ENCODE measurements around the gene P2RY14.

P2RY14 gene

GRCh38 chr3:151320131-151320530, 41.8 kb upstream of the P2RY14 start:
- H4K8ac ChIP-seq (ENCODE audit: low read length) = no peak overlapping the region
- no peak overlapping the region for H3K23ac ChIP-seq (ENCODE audit: low read length in 2 of 2)
- no peak overlapping the region for H2BK15ac ChIP-seq (ENCODE audit: low read depth, poor library complexity, severe bottlenecking)
- no peak overlapping the region for H2AK5ac ChIP-seq (ENCODE audit: low read length, severe bottlenecking)
- no peak overlapping the region for H3K27ac ChIP-seq (ENCODE audit: low read length, poor library complexity, severe bottlenecking)
- H3K4me3 ChIP-seq (ENCODE audit: insufficient read depth in 1 of 2, low read depth in 1 of 2, low read length in 2 of 2) = no peak overlapping the region
- no peak overlapping the region for H2BK5ac ChIP-seq (ENCODE audit: low read depth, low read length, poor library complexity, severe bottlenecking)
- no peak overlapping the region for H2BK120ac ChIP-seq (ENCODE audit: low read depth, low read length)
- H3K4me1 ChIP-seq (ENCODE audit: control insufficient read depth, insufficient read depth, low read depth, low read length) = no peaks in the 10 kb centered on the region
- 100% methylated on average over 2 of the region's 2 CpGs for WGBS
- no peak overlapping the region for H3K18ac ChIP-seq (ENCODE audit: low read depth in 1 of 2, low read length in 2 of 2)
- no peak overlapping the region for H3K14ac ChIP-seq (ENCODE audit: low read length in 2 of 2)
- no peak overlapping the region for H3K9ac ChIP-seq (ENCODE audit: low read length)
- H4K91ac ChIP-seq (ENCODE audit: low read length) = no peak overlapping the region
- no peaks in the 10 kb centered on the region for H3K27me3 ChIP-seq (ENCODE audit: control insufficient read depth in 1 of 2, insufficient read depth in 1 of 2, low read length in 2 of 2)
- no peaks in the 10 kb centered on the region for H3K79me1 ChIP-seq (replicated peaks; ENCODE audit: low read length, poor library complexity, severe bottlenecking)
- no peak overlapping the region for H2BK12ac ChIP-seq (ENCODE audit: low read length in 2 of 2)
- no peaks in the 10 kb centered on the region for H3K9me3 ChIP-seq (ENCODE audit: control insufficient read depth, low read length)
- H3K36me3 ChIP-seq (ENCODE audit: control insufficient read depth in 1 of 2, insufficient read depth in 2 of 2, low read depth in 1 of 2, low read length in 2 of 2) = no peaks in the 10 kb centered on the region
- H3K4ac ChIP-seq (ENCODE audit: low read depth in 1 of 2, low read length in 2 of 2) = no peak overlapping the region
- no peak overlapping the region for H3K4me2 ChIP-seq (ENCODE audit: low read length, poor library complexity, severe bottlenecking)
- DNase-seq = no peak
- no peak overlapping the region for H2AFZ ChIP-seq (ENCODE audit: low read depth, low read length)

- no peak overlapping the region for H2AFZ ChIP-seq (ENCODE audit: low read depth, low read length)
- H3K14ac ChIP-seq (ENCODE audit: low read length in 2 of 2) = no peak overlapping the region
- H4K8ac ChIP-seq (ENCODE audit: low read length) = no peak overlapping the region
- no peak overlapping the region for H2BK120ac ChIP-seq (ENCODE audit: low read depth, low read length)
- H2BK12ac ChIP-seq (ENCODE audit: low read length in 2 of 2) = no peak overlapping the region
- no peak overlapping the region for H3K4me3 ChIP-seq (ENCODE audit: insufficient read depth in 1 of 2, low read depth in 1 of 2, low read length in 2 of 2)
- no peak for DNase-seq
- H3K23ac ChIP-seq (ENCODE audit: low read length in 2 of 2) = no peak overlapping the region
- no peaks in the 10 kb centered on the region for H3K27me3 ChIP-seq (ENCODE audit: control insufficient read depth in 1 of 2, insufficient read depth in 1 of 2, low read length in 2 of 2)
- no peak overlapping the region for H3K18ac ChIP-seq (ENCODE audit: low read depth in 1 of 2, low read length in 2 of 2)
- no peak overlapping the region for H3K9ac ChIP-seq (ENCODE audit: low read length)
- no peak overlapping the region for H4K91ac ChIP-seq (ENCODE audit: low read length)
- no peaks in the 10 kb centered on the region for H3K4me1 ChIP-seq (ENCODE audit: control insufficient read depth, insufficient read depth, low read depth, low read length)
- H3K79me1 ChIP-seq (replicated peaks; ENCODE audit: low read length, poor library complexity, severe bottlenecking) = no peaks in the 10 kb centered on the region
- H3K9me3 ChIP-seq (ENCODE audit: control insufficient read depth, low read length) = no peaks in the 10 kb centered on the region
- H2BK15ac ChIP-seq (ENCODE audit: low read depth, poor library complexity, severe bottlenecking) = no peak overlapping the region
- H3K27ac ChIP-seq (ENCODE audit: low read length, poor library complexity, severe bottlenecking) = no peak overlapping the region
- no peaks in the 10 kb centered on the region for H3K36me3 ChIP-seq (ENCODE audit: control insufficient read depth in 1 of 2, insufficient read depth in 2 of 2, low read depth in 1 of 2, low read length in 2 of 2)
- no peak overlapping the region for H3K4ac ChIP-seq (ENCODE audit: low read depth in 1 of 2, low read length in 2 of 2)
- H2BK5ac ChIP-seq (ENCODE audit: low read depth, low read length, poor library complexity, severe bottlenecking) = no peak overlapping the region
- WGBS = 90% methylated on average over 4 of the region's 4 CpGs
- no peak overlapping the region for H2AK5ac ChIP-seq (ENCODE audit: low read length, severe bottlenecking)
- H3K4me2 ChIP-seq (ENCODE audit: low read length, poor library complexity, severe bottlenecking) = no peak overlapping the region
These were observed 41.3 kb upstream of the P2RY14 start for GRCh38 chr3:151319628-151320027.

DNA sequence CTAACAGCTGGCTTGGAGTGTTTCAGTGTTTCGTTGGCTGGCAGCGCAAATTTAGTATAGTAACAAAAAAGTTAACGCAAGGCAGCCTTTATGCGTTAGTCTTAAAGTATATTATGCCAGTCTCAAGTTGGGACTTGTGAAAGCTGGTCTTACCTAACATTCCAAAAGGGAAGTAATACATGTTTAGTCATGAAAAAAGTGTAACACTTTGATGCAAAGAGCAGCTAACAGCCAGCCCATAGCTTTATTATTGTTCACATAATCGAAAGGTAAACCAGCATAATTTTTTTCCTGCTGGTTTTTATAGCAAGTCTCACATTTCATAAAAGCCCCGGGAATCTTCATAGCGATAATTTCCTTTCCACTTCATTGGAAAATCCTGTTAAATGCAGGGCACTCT, 40.6 kb upstream of the P2RY14 start:
- no peak overlapping the region for H3K14ac ChIP-seq (ENCODE audit: low read length in 2 of 2)
- no peak overlapping the region for H4K8ac ChIP-seq (ENCODE audit: low read length)
- no peaks in the 10 kb centered on the region for H3K4me1 ChIP-seq (ENCODE audit: control insufficient read depth, insufficient read depth, low read depth, low read length)
- H3K27me3 ChIP-seq (ENCODE audit: control insufficient read depth in 1 of 2, insufficient read depth in 1 of 2, low read length in 2 of 2) = no peaks in the 10 kb centered on the region
- no peak overlapping the region for H3K4me3 ChIP-seq (ENCODE audit: insufficient read depth in 1 of 2, low read depth in 1 of 2, low read length in 2 of 2)
- no peak for DNase-seq
- H3K23ac ChIP-seq (ENCODE audit: low read length in 2 of 2) = no peak overlapping the region
- H3K9ac ChIP-seq (ENCODE audit: low read length) = no peak overlapping the region
- WGBS = 100% methylated on average over 7 of the region's 7 CpGs
- no peak overlapping the region for H4K91ac ChIP-seq (ENCODE audit: low read length)
- no peak overlapping the region for H3K27ac ChIP-seq (ENCODE audit: low read length, poor library complexity, severe bottlenecking)
- no peak overlapping the region for H2BK120ac ChIP-seq (ENCODE audit: low read depth, low read length)
- no peak overlapping the region for H3K4me2 ChIP-seq (ENCODE audit: low read length, poor library complexity, severe bottlenecking)
- no peak overlapping the region for H2BK5ac ChIP-seq (ENCODE audit: low read depth, low read length, poor library complexity, severe bottlenecking)
- no peak overlapping the region for H2AFZ ChIP-seq (ENCODE audit: low read depth, low read length)
- no peak overlapping the region for H3K4ac ChIP-seq (ENCODE audit: low read depth in 1 of 2, low read length in 2 of 2)
- no peak overlapping the region for H2BK12ac ChIP-seq (ENCODE audit: low read length in 2 of 2)
- no peaks in the 10 kb centered on the region for H3K79me1 ChIP-seq (replicated peaks; ENCODE audit: low read length, poor library complexity, severe bottlenecking)
- H3K36me3 ChIP-seq (ENCODE audit: control insufficient read depth in 1 of 2, insufficient read depth in 2 of 2, low read depth in 1 of 2, low read length in 2 of 2) = no peaks in the 10 kb centered on the region
- H2BK15ac ChIP-seq (ENCODE audit: low read depth, poor library complexity, severe bottlenecking) = no peak overlapping the region
- H3K9me3 ChIP-seq (ENCODE audit: control insufficient read depth, low read length) = no peaks in the 10 kb centered on the region
- no peak overlapping the region for H3K18ac ChIP-seq (ENCODE audit: low read depth in 1 of 2, low read length in 2 of 2)
- H2AK5ac ChIP-seq (ENCODE audit: low read length, severe bottlenecking) = peak overlapping the region; percentile 94

GRCh38 chr3:151318313-151318712, 40.0 kb upstream of the P2RY14 start:
- Histone ChIP-seq H2AFZ (ENCODE audit: low read depth, low read length) (no peak overlapping the region), H3K4me3 (ENCODE audit: insufficient read depth in 1 of 2, low read depth in 1 of 2, low read length in 2 of 2) (no peak overlapping the region), H2BK15ac (ENCODE audit: low read depth, poor library complexity, severe bottlenecking) (no peak overlapping the region), H3K79me1 (replicated peaks; ENCODE audit: low read length, poor library complexity, severe bottlenecking) (no peaks in the 10 kb centered on the region), H3K27ac (ENCODE audit: low read length, poor library complexity, severe bottlenecking) (no peak overlapping the region), H3K4me2 (ENCODE audit: low read length, poor library complexity, severe bottlenecking) (no peak overlapping the region), H2AK5ac (ENCODE audit: low read length, severe bottlenecking) (no peak overlapping the region), H3K14ac (ENCODE audit: low read length in 2 of 2) (no peak overlapping the region), H3K27me3 (ENCODE audit: control insufficient read depth in 1 of 2, insufficient read depth in 1 of 2, low read length in 2 of 2) (no peaks in the 10 kb centered on the region), H3K4ac (ENCODE audit: low read depth in 1 of 2, low read length in 2 of 2) (no peak overlapping the region), H4K91ac (ENCODE audit: low read length) (no peak overlapping the region), H2BK120ac (ENCODE audit: low read depth, low read length) (no peak overlapping the region), H3K36me3 (ENCODE audit: control insufficient read depth in 1 of 2, insufficient read depth in 2 of 2, low read depth in 1 of 2, low read length in 2 of 2) (no peaks in the 10 kb centered on the region), H3K18ac (ENCODE audit: low read depth in 1 of 2, low read length in 2 of 2) (no peak overlapping the region), H4K8ac (ENCODE audit: low read length) (no peak overlapping the region), H2BK12ac (ENCODE audit: low read length in 2 of 2) (no peak overlapping the region), H2BK5ac (ENCODE audit: low read depth, low read length, poor library complexity, severe bottlenecking) (no peak overlapping the region), H3K9ac (ENCODE audit: low read length) (no peak overlapping the region), H3K9me3 (ENCODE audit: control insufficient read depth, low read length) (no peaks in the 10 kb centered on the region), H3K23ac (ENCODE audit: low read length in 2 of 2) (no peak overlapping the region), H3K4me1 (ENCODE audit: control insufficient read depth, insufficient read depth, low read depth, low read length) (no peaks in the 10 kb centered on the region)
- DNase-seq = no peak
